ENCODE results near the gene NCAM2.

The NCAM2 gene

DNA sequence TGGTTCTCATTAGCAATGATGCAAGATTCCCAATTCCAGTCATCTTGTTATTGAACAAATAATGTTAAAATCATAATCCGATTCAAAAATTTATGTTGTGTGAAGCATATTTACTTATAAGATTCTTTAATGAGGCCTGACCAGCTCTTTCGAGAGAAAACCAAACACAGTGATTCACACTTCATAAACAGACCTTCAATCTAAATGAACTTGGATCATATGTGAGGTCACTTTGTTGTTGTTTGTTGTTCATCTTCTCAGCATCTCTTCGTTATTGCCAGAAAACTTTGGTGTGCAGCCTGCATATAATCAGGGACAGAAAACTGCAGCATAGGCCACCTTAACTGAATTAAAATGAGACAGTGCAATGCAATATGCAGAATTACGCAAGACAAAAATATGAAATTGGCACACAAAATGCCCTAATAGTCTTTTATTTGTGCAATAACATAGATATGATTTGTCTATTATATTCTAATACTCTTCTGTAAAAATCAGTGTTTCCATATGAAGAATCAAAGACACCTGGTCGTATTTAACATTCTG lies 30.1 kb downstream of the NCAM2 start:
- DNase-seq (ENCODE audit: low read depth), result peak; percentile 0

DNA sequence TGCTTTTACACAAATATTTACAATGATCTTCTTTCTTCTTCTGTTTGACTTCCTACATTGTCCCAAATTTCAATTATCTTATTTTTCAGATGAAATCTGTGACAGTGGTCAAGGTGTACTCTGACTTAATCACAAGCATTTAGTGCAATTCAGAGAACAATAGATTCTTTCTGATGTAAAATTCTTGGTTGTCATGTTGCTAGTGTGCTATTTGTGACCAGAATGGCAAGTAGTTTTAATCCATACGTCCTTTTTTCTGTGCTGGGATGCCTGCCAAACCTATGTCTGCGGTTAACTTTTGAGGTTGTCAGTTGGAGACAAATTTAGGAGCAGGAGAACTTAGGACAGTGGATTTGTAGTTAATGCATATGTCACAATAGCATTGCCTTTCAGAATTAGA lies 31.0 kb downstream of the NCAM2 start:
- DNase-seq (ENCODE audit: low read depth), result no peak

DNA sequence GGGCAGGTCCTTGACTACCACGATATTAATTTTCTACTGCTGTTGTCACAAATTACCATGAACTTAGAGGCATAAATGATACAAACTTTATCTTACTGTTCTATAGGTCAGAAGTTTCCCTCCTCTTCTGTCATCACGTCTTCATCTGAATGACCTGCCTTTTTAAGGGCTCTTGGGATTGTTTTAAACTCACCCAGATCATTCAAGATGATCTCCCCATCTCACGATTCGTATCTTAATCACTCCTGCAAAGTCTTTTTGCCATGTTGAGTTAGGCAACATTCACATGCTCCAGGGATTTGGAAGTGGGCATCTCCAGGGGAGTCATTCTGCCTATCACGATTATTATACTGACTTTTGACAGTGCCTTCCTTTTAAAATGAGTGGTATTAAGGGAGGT lies 32.1 kb downstream of the NCAM2 start:
- no peak for DNase-seq (ENCODE audit: low read depth)

DNA sequence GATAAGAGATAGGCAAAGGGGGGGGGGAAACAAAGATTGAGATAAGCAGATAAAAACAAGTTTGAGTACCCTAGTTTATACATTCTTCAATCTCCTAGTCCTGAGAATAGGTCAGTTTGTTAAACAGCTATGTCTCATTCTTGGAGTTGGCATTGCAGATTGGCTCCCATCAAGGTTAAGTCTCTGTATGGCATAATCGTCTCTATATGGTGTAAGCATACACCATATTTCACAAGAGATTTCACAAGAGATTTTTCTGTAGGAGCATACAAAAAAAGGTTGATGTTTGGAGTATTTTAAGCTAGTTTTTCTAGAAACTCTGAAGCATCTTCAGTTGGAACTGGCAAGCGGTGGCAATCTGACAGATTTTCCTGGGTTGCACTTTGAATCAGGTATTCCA lies 35.8 kb downstream of the NCAM2 start:
- DNase-seq (ENCODE audit: low read depth), result peak; percentile 1

DNA sequence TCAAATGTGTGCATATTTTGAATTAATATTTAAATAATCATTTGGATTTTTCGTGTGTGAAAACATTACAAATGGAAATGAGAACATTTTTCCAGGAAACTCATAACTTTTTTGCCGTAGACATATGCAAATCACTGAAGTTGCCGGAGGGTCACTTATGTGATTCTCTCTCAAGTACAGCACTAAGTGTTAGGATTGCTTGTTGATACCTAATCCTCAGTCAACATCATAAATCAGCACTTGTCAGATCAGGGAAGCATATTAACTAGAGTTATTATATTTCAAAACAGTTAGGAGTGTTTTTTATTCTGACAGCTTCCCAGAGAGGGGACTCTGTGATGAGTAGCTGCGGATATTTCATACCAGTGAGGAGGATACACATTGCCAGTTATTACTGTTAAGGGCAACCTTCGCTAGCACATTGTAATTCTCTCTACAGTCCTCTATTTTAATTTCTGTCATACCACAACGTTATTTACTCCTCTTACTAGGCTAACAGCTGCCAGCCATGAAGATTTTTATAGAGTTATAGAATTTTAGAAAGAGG lies 41.5 kb downstream of the NCAM2 start:
- DNase-seq (ENCODE audit: low read depth), result no peak

DNA sequence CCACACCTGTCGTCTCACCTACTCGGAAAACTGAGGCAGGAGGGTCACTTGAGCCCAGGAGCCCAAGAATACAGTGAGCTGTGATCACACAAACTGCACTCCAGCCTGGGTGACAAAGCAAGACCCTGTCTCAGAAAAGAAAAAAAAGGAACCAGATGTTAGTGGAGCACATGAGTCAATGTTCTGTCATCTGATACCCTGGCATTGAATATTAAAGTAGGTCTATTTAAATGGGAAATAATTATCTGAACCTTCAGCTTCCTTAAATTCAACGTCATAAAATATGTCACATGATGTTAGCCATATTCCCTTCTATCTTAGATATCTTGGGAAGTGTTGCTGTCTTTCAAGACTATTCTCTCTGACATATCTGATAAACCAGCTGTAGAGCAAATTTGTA lies 47.3 kb downstream of the NCAM2 start:
- DNase-seq (ENCODE audit: low read depth), result no peak

DNA sequence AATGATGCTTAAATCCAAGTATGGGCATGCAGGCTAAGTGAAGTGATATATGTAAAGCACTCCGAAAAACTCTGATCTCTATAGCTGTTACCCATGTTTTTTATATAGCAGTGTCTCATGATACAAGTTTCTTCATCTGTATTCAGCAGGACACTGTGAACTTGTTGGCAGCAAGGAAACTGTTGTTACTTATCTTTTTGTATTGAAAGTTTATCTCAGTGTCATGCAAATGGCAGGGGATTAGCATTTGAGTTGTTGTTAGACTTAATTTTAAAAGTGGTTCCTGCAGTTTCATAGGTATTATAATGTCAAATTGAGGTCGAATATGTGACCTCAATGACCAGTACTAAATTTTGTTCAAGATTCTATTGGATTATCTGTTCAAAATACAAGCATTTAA lies 47.9 kb downstream of the NCAM2 start:
- no peak for DNase-seq (ENCODE audit: low read depth)

DNA sequence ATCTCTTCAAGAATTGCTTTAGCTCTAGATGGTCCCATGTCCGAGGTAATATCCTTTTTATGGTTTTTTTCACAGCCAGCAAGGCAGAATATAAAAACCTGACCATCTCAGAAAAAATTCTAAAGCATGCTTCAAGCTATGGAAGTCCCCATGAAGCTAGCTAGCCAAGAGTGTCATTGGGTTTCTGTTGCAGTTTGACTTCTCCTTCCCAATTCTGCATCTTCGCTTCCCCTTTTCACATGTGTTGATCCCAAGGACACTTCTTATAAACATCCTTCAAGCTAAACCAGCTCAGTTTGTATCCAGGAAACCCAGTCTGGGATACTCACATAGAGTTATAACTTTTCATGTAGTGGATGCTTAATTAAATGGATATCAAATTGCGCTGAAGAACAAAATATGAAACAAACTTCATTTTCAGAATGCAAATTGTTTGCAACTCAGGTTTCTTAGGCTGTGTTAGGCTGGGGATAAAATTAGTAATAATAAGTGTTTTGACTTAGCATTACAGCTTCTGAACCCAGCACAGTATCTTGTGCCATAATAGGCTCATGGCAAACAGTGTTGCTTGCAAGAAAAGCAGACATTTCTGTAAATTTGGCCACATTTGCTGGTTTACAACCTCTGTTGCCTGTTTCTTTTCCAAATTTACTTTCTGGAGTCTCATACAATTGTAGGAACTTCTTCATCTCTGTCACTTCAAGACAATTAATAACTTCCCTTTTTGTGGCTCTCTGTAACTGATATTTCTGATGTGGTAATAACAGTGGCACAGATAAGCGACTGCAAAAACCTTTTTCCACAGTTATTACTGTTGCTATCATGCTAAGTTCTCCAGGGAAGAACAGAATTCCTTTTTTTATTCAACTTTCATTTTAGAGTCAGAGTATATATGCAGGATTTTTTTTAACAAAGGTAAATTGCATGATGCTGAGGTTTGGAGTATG lies 53.2 kb downstream of the NCAM2 start:
- no peak for DNase-seq (ENCODE audit: low read depth)

DNA sequence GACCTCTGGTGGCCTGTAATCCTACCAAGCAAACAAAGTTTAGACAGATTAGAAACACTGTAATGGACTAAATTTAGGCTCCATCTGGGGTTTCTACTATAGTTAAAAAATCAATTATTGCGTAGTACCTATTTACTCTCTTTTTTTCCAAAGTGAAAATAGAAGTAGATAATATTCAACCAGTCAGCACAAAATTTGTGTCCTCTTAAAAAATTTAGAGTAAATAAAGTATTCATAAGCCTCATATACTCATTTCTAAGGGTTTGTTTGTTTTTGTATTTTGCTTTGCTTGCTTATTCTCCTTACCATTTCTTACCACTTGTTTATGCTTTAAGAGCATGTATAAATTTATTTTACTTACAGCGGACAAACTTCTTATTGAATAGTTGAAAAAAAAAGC lies 54.5 kb downstream of the NCAM2 start:
- DNase-seq (ENCODE audit: low read depth), result no peak

DNA sequence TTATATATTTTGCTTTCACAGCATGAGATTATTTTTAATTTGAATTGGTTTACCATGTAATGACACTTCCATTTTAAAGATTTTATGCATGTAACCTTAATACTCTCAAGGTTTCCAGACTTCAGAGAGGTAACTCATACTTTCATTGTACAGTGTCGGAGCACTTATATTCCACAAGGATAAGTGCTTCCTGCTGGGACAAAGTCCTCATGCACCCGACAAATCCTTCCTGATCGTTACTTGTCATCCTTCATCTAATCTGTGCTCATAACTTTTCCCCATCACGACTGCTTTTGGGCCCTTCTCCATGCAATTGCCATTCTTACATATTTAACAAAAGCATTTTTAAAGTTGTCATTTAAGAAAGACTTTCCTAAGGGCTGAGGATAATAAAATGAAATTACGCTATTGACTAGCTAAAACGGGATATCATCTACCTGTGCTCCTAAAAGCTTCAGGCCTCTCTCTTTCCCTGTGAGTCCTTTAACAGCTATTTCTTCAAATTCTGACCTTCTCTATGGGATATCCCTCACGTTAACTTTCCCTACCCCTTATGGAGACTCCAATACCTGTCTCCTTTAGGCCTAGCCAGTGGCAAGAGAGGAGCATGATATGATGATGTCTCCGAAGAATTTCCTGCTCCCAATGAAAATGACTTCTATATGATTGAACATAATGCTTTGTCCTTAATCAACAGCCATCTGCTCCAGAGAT lies 59.3 kb downstream of the NCAM2 start:
- DNase-seq (ENCODE audit: low read depth), result no peak

DNA sequence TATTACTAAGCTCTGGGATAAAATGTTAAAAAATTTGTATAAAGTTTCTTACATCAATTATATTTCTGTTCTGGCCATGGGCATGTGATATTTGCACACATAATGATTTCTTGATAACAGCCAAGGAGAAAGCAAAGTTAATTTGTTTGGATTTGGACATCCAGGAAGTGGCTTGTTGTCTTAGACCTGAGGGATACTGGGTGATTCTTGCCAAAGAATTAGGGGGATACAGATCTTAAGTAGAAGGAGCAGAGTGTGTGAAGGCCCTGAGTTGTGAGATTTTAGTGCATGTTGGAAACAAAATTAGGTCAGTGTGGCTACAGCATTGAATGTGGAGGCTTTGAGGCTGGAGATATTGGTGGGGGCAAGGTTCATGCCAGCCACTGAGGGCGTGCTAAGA lies 65.6 kb downstream of the NCAM2 start:
- no peak for DNase-seq (ENCODE audit: low read depth)

DNA sequence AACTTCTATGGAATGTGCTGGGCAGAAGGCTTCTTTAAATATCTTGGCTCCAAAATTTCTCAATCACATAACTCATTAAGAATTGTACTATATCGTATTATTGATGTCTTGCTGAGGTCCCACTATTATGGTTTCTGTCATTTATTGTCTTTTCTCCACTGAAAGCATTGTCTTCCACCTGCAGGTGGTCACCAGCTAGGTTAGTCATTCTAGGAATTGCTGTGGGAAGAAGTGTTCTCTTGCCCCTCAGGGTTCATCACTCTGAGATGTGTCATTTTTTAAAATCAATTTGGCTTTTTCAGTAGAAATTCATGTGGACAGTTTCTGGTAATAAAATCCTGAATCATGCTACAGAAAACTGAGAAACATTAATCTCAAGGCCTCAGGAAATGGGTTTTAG lies 66.1 kb downstream of the NCAM2 start:
- no peak for DNase-seq (ENCODE audit: low read depth)

DNA sequence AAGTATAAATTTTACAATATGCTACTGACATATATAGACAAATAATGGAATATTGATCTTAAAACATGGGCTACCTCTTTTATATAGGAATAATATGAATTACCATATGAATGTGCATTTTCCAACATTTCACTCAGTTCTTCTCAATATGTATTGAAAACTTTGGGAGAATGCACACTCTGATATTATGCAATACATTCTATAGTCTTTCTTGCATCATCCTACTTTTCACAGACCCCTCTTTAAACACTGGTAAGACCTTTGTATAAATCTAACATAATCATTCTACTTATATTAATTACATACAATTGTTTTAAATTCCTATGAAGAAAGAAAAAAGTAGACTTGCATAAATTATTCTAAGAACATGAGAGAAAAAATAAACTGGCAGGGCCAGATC lies 69.2 kb downstream of the NCAM2 start:
- DNase-seq (ENCODE audit: low read depth), result no peak

DNA sequence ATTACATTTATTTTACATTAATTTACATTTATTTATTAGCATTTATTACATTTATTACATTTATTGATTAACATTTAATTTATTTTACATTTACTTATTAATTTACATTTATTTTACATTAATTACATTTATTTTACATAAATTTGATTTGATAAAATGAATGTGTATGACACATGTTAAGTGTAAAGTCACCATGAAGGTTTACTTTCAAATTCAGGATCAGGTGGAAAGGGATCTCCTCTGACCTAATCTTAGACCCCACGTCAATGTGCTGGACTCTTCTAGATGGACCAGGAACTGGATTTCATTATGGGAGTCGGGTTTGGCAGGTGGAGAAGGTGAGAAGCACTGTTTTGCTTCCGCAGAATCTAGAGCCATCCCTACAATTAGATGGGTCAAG lies 76.1 kb downstream of the NCAM2 start:
- no peak for DNase-seq (ENCODE audit: low read depth)

DNA sequence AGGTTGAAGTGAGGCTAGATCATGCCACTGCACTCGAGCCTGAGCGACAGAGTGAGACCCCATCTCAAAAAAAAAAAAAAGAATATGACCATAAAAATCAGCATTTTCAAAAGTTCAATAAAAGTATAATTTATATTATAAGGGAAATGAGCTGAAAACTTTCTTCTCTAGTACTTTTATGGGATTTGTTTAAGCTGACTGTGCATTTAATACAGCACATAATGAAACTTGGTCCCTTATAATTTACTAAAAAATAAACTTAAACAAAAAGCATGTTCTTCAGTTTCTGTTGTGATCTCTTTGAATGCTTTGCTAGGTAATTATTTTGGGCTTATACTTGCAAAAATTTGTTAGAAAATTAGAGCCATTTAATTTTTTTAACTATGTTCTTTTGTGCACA lies 77.8 kb downstream of the NCAM2 start:
- no peak for DNase-seq (ENCODE audit: low read depth)

DNA sequence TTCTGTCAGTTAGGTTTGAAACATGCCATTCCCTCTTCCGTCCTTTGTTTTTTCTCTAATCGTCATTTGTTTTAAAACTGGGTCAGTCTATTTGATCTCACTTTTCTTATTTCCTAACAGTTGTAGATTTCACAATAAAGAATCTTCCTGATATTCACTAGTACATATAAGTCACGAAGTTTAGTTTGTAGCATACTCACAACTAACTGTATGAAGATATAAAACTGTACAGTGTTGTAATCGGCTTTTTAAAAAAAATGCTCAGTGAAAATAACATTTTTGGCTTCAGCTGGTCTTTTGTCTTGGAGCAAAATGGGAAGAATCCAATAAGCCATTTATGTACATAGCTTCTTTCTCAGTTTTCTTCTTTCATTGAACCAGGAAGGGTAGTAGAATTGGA lies 78.3 kb downstream of the NCAM2 start:
- DNase-seq (ENCODE audit: low read depth), result peak; percentile 2

DNA sequence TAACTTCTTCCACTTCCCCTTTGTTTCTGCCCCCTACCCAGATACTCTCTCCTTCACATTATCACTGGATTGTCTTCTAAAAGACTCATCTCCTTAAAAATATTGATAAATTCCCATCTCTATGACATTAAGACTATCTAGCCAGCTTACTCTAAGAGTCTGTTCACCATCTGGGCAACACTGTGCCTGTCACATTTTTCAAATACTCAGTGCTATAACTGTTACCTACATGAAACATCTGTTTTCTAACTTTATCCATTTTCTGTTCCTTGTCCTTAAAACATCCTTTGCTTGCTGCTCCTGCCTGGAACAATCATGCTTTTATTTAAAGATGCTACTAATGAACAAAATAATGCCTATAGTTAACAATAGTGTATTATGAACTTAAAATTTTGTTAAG lies 81.4 kb downstream of the NCAM2 start:
- DNase-seq (ENCODE audit: low read depth), result no peak

DNA sequence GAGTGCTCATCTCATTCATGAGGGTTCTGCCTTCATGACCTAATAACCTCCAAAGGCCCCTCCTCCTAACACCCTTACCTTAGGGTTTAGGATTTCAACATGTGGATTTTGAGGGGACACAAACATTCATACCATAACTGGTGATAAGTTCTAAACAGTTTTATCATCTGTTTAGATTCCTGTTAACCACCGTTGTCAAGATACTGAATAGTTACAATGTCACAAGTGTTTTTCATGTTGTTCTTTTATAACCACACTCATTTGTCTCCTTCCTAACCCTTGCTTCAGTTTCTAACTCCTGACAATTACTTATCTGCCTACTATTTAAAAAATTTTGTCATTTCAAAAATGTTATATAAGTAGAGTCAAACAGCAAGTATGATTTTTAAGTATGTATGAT lies 86.0 kb downstream of the NCAM2 start:
- DNase-seq (ENCODE audit: low read depth), result peak; percentile 58

DNA sequence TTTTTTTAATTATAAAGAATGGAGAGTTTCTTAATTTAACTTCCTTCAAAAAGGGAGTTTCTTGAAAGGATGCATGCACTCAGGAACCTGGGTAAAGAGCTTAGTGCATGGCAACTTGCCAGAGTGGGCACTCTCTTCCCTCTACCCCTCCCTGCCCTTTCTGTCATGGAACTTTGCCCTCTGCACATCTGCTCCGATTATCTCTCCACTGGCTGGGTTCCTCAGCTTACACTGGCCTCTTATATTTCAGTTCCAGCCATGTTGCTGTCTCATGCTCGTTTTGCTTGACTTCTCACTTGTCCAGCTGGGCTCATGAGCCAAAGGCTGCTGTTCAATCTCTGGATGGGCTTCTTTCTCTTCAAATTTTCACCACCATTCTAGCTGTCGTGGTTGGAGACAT lies 87.0 kb downstream of the NCAM2 start:
- DNase-seq (ENCODE audit: low read depth), result no peak

DNA sequence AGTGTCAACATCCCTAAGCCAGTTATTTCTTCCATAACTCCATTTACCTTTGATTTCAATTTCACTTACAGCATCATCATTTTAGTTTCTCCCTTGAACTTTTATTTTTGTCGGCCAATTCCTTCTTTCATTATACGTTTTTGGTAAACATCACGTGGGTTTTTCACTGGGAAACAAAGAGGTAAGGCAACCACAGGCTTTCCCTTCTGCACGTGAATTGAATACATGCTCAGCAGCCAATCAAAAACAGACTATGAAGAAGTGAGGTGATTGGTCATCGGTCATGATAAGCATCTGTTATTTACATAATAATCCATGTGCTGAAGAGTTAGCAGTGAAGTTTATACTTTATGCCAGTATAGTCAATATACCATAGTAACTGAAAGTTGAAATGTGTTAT lies 98.7 kb downstream of the NCAM2 start:
- no peak for DNase-seq (ENCODE audit: low read depth)

DNA sequence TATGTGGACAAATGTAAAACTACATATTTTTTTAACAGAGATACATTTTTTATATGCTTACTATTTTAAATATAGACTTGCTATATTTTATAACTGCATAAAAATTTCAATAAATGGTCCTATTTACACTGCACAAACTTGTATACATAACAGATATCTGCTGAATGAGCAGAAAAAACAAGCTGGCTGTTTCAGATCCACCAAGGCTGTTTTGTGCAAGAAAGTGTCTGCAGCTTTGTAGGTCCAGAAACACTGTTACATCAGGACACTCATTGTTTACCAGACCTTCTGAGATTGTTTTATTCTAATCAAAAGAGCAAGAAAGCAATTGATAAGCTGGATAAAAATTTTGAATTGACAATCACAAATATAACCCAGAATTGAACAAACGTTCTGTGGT lies 99.3 kb downstream of the NCAM2 start:
- DNase-seq (ENCODE audit: low read depth), result no peak

DNA sequence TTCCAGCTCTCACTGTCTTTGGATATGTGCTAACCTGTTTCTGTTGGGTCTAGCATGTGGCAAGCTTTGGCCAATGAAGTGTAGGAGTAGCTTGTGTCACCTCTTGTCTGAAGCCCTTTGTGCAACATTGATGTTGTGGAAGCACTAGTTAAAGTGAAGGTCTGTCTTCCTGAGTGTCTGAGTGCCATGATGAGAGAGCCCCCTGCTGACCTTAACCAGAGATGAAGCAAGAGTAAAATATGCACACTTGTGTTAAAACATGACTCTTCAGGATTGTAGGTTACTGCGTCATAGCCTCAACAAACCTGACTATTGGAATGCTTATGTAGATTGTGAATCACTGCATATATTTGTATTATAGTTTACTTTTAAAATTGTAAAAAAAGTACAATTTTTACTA lies 103.7 kb downstream of the NCAM2 start:
- DNase-seq (ENCODE audit: low read depth), result peak; percentile 71

DNA sequence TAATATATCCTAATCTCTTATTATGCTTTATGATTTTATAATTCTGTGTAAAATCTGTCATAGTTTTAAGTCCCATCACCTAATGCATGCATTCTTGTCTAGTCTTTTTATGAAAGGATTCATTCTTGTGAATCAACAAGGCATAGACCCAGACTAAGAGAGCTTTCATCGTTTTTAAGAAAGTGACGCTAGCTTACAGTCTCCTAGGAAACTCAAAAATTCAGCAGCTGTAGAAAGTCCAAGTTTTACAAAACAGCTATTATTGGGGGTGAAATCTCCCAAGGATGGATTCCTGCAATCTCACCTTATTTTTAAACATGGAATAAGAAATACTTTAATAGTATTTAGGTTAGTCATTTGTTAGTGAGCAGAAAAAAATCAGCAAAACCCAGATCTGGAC lies 104.7 kb downstream of the NCAM2 start:
- no peak for DNase-seq (ENCODE audit: low read depth)
